ENCODE results near the gene EDEM2.

DNA sequence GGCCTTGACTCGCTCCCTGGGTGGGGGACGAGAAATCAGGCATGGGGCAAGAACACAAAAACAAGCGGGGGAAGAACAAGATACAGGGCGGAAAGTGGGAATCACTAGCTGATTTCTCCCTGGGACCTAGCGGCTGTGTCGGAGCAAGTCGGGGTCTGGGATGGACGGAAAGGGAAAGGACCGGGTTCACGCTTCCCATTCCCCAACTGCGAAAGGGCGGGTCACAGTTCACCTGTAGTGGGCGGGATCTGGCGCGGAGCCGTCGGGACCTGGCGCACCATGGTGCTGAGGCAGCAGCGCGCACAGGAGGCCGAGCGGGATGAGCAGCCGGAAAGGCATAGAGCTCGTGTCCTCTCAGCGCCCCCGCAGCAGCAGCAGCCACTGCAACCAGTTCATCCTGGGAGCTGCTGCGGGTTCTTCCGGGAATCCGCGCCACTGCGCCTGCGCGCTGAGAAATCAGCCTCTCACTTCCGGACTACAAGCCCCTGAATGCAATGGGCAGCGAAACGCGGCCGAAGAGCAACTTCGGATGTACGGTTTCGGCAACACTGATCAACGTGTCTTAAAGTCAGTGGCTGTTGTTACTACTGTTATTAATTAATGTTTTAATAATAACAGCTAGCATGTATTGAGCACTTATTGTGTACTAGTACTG is at the start of gene EDEM2:
- no peak for TF ChIP-seq CEBPB (IDR thresholded peaks at IDR 0.05)
- TF ChIP-seq EP300 (IDR thresholded peaks at IDR 0.05; ENCODE audit: borderline replicate concordance) = peak; percentile 13; the same call in 1 of the 2 replicates
- TF ChIP-seq, protein P1, sequence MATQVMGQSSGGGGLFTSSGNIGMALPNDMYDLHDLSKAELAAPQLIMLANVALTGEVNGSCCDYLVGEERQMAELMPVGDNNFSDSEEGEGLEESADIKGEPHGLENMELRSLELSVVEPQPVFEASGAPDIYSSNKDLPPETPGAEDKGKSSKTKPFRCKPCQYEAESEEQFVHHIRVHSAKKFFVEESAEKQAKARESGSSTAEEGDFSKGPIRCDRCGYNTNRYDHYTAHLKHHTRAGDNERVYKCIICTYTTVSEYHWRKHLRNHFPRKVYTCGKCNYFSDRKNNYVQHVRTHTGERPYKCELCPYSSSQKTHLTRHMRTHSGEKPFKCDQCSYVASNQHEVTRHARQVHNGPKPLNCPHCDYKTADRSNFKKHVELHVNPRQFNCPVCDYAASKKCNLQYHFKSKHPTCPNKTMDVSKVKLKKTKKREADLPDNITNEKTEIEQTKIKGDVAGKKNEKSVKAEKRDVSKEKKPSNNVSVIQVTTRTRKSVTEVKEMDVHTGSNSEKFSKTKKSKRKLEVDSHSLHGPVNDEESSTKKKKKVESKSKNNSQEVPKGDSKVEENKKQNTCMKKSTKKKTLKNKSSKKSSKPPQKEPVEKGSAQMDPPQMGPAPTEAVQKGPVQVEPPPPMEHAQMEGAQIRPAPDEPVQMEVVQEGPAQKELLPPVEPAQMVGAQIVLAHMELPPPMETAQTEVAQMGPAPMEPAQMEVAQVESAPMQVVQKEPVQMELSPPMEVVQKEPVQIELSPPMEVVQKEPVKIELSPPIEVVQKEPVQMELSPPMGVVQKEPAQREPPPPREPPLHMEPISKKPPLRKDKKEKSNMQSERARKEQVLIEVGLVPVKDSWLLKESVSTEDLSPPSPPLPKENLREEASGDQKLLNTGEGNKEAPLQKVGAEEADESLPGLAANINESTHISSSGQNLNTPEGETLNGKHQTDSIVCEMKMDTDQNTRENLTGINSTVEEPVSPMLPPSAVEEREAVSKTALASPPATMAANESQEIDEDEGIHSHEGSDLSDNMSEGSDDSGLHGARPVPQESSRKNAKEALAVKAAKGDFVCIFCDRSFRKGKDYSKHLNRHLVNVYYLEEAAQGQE (IDR thresholded peaks at IDR 0.05; ENCODE audit: low read depth) = no peak
- peak; percentile 13; the same call in 1 of the 2 replicates for TF ChIP-seq ZBTB7A (IDR thresholded peaks at IDR 0.05; ENCODE audit: low read depth)
